ENCODE data around the gene ST6GALNAC6.
"Not testable (repeated sequence)": the region's sequence is repeated elsewhere in the genome, so short reads cannot be mapped to it uniquely, and the experiment has no call there.

The ST6GALNAC6 gene

DNA sequence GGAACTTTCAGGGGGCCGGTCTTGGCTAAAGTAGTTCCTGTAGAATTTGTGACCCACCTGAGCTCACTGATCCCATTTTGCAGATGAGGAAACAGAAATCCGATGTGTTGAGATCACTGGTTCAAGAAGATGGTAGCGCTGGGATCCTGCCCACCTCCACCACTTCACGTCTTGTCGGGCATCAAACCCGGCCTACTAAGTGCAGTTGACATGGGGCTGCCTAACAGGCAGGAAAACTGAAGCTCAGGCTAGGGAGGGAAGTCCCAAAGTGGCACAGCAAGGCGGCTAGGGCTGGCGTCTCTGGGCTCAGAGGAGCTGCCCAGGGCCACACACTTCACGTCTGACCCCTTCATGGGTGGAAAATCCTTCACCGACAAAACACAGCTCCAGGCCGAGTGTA lies 44.4 kb downstream of the ST6GALNAC6 start:
- no peak for DNase-seq (ENCODE audit: low read depth)

DNA sequence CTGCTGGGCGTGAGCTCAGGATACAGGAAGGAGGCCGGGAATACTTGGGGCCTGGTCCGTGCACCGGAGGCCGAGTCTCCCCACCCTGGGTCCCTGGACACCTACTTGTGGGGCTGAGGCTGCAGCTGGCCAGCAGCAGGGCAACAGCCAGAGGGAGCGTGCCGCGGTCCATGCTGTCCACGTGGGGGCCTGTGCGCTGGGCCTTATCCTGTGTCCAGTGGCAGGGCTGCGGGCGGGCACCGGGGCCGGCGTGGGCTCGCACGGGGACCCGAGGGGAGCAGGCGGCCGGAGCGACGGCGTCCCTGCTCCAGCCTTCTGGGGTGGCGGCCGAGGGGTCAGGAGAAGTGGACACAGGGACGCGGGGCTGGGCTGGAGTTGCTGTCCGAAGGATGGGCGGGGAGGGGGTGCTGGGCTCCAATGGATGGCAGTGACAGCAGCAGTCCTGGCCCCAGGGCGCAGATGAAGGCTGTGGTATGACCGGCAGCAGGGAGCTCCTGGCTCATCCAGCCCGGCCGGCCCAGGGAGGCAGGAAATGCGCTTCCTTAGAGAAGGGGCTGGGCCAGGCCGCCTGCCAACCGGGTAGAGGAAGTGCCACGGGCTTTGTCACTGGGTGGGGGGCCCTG lies 45.1 kb downstream of the ST6GALNAC6 start, which contains the start of gene ENG:
Gene ENG (minus strand): TSS at position 475 of the 623 bp plus-strand sequence. CDS start 303 bp downstream, at position 172.
- DNase-seq (ENCODE audit: low read depth), result no peak

GRCh38 chr9:127853312-127854183 lies 45.9 kb downstream of the ST6GALNAC6 start:
- DNase-seq (ENCODE audit: low read depth), result no peak

DNA sequence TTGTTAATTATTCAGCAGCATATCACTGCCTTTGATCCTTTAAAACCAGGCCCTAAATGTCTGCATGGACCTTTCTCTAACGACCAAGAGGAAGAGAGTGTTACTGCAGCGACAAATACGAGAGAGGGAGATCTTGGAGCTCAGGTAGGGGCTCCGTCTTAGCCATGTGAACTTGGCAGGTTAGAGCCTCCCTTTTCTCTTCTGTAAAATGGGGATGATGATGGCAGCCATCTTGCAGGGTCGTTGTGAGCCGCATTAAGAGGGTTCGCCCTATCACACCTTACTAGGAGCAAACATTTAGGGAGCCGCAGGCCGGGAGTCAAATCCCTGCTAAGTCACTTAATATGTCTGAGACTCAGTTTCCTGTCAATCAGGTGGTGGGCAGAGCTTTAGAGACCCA lies 46.6 kb downstream of the ST6GALNAC6 start:
- DNase-seq (ENCODE audit: low read depth), result no peak

- no peak for DNase-seq (ENCODE audit: low read depth)
These were observed 49.0 kb downstream of the ST6GALNAC6 start for GRCh38 chr9:127850286-127850830.

DNA sequence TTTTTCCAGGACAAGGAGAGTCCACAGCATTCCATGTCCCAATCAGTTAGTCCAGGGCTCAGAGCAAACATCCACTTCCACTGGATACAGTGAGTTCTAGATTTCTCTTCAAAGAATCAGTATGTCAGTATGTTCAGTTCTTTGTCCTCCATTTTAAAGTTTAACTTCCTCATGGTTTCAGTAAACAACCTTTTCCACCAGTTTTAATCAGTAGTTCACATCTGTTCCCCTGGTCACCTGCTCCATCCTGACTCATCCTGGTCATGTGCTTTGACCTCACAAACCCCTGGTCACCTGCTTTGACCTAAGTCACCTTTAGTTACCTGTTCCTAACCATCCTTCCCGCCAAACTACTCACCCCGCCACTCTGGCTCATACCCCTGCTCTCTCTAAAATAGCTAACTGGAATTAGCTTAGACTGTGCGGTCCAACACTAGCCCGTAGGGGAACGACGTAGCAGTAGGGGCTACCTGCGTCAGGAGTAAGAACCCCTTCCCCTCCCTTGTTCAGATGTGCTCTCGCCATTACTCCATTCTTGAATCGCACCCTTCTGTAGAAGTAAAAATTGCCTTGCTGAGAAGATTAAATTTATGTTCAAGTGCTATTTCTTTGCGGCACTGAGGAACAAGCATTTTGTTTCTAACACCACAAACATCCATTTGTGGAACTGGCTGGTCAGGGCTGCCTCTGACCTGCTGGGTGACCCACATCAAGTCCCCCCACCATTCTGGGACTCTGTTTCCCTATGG lies 50.5 kb downstream of the ST6GALNAC6 start:
- no peak for DNase-seq (ENCODE audit: low read depth)

DNA sequence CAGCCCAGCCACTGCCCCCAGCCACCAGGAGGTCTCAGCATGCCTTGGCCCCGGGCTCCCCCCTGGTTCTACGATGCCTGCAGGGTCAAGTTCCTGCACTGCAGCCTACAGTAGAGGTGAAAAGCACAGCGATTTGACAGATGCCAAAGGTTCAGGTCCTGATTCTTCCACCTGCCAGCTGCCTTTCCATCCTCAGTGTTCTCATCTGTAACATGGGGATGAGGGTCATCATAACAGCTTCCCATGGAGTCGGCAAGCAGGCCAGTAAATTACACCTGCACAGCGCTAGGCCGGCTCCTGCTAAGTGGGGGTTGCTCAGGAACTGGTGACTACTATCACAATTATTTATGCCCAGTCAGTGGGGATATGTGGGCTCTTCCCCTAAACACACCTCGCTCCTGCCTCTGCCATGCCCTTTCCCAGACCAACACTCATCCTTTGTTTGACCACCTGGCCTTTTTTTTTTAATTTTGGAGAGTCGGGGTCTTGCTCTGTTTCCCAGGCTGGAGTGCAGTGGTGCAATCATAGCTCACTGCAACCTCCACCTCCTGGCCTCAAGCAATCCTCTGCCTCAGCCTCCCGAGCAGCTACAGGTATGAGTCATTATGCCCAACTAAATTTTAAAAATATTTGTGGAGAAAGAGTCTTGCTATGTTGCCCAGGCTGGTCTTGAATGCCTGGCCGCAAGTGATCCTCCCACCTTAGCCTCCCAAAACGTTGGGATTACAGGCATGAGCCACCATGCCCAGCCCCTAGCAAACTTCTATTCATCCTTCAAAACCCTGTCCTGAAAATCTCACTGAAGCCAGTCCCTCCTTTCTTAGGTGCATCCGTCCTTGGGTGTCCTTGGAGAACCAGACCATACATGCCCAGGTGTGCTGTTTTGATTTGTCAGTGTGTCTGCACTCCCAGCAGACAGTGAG lies 51.3 kb downstream of the ST6GALNAC6 start:
- DNase-seq (ENCODE audit: low read depth), result no peak

- no peak for DNase-seq (ENCODE audit: low read depth)
These were observed 52.3 kb downstream of the ST6GALNAC6 start for GRCh38 chr9:127847178-127847510.

GRCh38 chr9:127846443-127847177 lies 52.8 kb downstream of the ST6GALNAC6 start:
- DNase-seq (ENCODE audit: low read depth), result no peak

- not testable (repeated sequence) for DNase-seq (ENCODE audit: low read depth)
These were observed 53.8 kb downstream of the ST6GALNAC6 start for GRCh38 chr9:127845619-127846018.

GRCh38 chr9:127844821-127845359 lies 54.5 kb downstream of the ST6GALNAC6 start:
- DNase-seq (ENCODE audit: low read depth), result no peak

DNA sequence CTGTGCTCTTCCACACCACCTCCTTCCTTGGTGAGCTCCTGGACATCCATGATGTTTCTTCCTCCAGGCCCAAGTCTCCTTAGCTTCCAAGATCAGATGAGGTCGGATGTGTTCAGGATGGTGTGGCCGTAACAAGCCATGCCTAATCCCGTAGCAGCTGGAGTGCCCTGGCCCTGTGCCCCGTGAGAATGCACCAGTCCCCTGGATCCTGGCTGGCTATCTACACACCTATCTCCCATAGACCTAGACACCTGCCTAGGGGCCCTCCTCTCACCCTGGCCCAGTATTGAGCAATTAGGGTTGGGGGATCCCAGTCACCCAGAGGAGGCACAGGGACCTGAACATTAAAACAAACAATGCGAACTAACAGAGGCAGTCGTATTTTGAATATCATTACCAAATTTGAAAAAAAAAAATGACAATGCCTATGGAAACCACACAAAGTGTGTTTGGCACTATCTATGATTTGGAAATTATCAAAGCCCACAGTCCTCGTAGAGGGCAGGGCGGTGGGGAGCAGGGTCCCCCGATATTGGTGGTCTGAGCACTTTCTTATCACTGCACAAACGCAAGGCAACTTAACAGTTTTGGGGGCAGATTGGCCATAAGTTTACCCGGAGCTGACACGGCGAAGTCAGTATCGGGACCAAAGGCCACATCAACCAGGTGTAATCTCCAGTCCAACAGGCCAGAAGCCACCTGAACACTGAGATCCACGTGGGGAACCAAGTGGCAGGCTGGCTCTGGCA lies 58.1 kb downstream of the ST6GALNAC6 start:
- no peak for DNase-seq (ENCODE audit: low read depth)

DNA sequence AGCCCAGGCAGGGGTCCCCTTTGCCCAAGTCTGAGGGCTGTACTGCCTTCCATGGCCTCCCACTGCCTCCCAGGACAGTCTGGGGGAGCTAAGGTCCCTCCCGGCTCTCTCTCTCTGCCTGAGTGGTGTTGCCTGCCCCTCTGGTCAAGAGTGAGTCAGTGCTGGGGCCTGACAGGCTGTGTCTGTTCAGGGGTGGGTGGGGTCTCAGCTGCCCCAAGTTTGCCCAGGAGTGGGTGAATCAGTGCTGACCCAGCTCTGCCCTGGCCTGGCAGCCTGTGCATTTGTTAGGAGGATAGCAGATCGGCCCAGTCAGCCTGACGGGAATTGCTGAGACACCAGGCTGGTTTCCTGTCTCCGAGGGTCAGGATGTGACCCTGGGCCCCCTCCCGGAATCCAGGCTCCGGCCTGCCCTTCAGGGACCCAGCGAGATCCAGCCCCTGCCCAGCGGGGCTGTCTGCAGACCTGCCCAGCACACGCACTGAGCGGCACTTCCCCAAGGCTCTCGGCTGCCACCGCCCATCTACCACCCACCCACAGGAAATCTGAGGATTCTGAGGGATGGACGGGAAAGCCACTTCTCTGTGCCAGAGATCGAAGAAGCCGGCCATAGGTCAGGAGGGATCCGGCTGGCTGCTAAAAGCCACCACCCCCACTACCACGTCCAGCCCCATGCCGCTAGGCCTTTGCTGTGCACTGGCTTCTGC lies 60.9 kb downstream of the ST6GALNAC6 start:
- no peak for DNase-seq (ENCODE audit: low read depth)

- no peak for DNase-seq (ENCODE audit: low read depth)
These were observed 62.1 kb downstream of the ST6GALNAC6 start for GRCh38 chr9:127837346-127837745.

- not testable (repeated sequence) for DNase-seq (ENCODE audit: low read depth)
These were observed 62.8 kb downstream of the ST6GALNAC6 start for GRCh38 chr9:127836561-127836960.

DNA sequence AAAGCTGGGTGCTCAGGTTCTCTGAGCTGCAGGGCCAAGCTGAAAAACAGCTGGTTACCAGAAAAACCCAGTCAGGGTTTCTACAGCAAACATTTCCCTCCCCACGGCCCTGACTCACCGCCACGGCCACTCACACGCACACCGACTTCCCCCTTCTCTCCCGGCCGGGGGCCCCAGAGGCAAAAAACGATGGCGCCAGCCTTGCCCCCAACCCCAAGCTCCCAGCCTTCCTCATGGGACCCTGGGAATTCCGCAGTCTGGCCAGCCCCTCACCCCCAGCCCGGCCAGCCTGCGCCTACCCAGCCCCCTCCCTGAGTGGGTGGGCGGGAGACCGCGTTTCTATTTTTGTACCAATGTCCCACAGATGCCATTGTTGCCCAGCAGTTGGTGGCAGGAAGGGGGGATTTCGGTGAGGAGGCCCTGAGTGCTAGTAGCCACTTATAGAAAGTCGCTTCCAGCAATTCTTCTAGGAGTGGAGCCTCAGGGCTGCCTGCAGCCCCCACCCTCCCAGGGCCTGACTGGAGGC lies 63.3 kb downstream of the ST6GALNAC6 start:
- no peak for DNase-seq (ENCODE audit: low read depth)
